ENCODE results near the gene COL26A1.

The COL26A1 gene

GRCh38 chr7:101542527-101543241 lies 180.0 kb downstream of the COL26A1 start:
- H3K4me3 ChIP-seq = no peak overlapping the region
- no peak overlapping the region for H3K27ac ChIP-seq

GRCh38 chr7:101543242-101543766 lies 180.6 kb downstream of the COL26A1 start:
- Histone ChIP-seq H3K27ac (no peak overlapping the region), H3K4me3 (no peak overlapping the region)

GRCh38 chr7:101543846-101544245 lies 181.2 kb downstream of the COL26A1 start:
- no peak overlapping the region for H3K27ac ChIP-seq
- H3K4me3 ChIP-seq = no peak overlapping the region

GRCh38 chr7:101545441-101546190 lies 182.9 kb downstream of the COL26A1 start:
- no peak overlapping the region for H3K27ac ChIP-seq

GRCh38 chr7:101546308-101546936 lies 183.7 kb downstream of the COL26A1 start:
- no peak overlapping the region for H3K4me3 ChIP-seq

More at GRCh38 chr7:101545441-101546190, 182.9 kb downstream of the COL26A1 start:
- no peak overlapping the region for H3K4me3 ChIP-seq

GRCh38 chr7:101547022-101547915 lies 184.6 kb downstream of the COL26A1 start:
- Histone ChIP-seq H3K27ac (no peak overlapping the region), H3K4me3 (no peak overlapping the region)

More at GRCh38 chr7:101546308-101546936, 183.7 kb downstream of the COL26A1 start:
- no peak overlapping the region for H3K27ac ChIP-seq

- Histone ChIP-seq H3K27ac (no peak overlapping the region), H3K4me3 (no peak overlapping the region)
Observed at GRCh38 chr7:101547916-101548661, 185.4 kb downstream of the COL26A1 start.

GRCh38 chr7:101549734-101550133 lies 187.1 kb downstream of the COL26A1 start:
- Histone ChIP-seq H3K27ac (no peak overlapping the region), H3K4me3 (no peak overlapping the region)

- no peak overlapping the region for H3K27ac ChIP-seq
- no peak overlapping the region for H3K4me3 ChIP-seq
Observed at GRCh38 chr7:101550641-101551541, 188.2 kb downstream of the COL26A1 start.

DNA sequence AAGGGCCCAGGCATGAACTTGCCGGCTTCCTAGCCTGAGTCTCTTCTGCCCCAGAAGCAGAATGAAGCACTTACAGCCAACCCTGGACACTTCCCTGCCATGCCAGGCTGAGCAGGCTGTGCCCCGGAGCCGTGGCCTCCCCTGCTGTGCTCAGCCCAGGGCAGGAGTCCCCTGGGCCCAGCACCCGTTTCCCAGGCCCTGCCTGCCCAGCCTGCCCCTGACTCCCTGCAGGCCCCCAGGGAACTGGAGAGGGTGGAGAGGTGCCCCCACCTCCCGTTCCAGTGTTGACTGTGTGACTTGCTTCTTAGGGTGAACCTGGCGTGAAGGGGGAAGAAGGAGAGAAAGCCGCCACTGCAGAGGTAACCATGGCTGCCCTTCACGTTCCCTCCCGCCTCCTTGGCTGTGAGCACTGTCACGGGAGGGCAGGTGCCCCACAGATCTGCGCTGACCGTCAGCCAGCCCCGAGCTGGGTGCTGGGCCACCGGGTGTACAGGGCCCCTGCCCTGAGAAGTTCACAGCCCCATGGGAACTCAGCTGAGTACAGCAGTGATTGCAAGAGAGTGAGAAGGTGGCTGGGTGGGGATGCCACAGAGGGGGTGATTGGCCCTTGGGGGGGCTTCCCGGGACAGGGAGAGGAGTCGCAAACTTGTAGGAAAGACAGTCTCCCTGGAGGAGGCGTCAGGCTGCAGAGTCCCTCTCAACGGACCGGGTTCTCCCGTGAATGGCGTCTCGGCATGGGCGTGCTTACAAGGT lies 190.5 kb downstream of the COL26A1 start:
- no peak overlapping the region for H3K4me3 ChIP-seq
- no peak overlapping the region for H3K27ac ChIP-seq

GRCh38 chr7:101553771-101554445 lies 191.2 kb downstream of the COL26A1 start:
- H3K27ac ChIP-seq = no peak overlapping the region
- H3K4me3 ChIP-seq = no peak overlapping the region

DNA sequence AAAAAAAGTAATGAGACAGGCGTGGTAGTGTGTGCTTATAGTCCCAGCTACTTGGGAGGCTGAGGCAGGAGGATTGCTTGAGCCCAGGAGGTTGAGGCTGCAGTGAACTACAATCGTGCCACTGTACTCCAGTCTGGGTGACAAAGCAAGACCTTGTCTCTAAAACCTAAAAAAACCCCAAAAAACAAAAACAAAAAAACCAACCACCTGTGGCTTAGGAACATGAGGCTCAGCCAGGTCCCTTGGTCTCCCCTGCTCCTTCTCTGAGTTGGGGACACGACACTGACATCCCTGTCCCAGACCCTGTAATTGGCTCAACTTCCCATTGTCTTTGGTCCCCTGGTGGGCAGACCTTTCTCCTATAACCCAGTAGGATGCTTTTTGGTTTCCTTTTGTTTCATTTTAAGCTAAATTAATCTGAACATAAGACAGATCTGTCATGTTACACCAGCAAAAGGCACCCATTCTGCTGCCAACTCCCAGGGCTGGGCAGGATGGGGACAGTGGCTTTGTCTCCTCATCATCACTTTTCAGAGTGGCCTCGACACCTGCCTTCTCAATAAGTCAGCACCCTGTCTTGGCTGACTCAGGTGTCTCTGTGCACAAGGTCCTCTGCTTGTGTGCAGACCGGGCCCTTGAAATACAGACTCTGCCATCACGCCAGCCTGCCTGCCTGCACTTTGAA lies 192.1 kb downstream of the COL26A1 start:
- Histone ChIP-seq H3K4me3 (no peak overlapping the region), H3K27ac (no peak overlapping the region)

DNA sequence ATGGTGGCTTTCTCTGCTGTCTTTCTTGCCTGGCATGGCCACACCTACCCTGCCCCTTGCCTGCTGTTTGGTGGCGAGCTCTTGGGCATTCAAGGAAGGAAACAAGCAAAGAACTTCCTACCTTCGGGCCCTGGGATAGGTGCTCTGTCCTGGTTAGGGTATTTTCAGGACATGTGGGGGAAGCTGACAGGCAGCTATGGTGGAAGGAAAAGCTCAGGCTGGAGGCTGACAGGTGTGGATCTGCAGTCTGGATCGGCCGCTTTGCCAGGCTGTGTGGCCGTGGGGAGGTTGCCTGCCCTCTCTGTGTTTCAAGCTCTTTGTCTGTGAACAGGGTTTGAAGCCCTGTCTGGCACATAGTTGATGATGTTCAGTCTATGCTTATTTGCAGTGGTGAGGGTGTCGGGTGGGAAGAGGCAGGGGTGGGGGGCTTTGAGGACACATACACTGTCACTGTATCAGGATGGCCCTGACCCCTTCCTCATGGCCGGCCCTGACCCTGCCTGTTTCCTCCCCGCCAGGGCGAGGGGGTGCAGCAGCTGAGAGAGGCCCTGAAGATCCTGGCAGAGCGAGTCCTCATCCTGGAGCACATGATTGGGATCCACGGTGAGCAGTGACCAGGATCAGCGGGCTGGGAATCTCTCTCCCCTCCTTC lies 192.7 kb downstream of the COL26A1 start:
- Histone ChIP-seq H3K27ac (no peak overlapping the region), H3K4me3 (no peak overlapping the region)

- H3K27ac ChIP-seq = no peak overlapping the region
- no peak overlapping the region for H3K4me3 ChIP-seq
Observed at GRCh38 chr7:101555921-101556275, 193.2 kb downstream of the COL26A1 start.

GRCh38 chr7:101556453-101556968 lies 193.8 kb downstream of the COL26A1 start:
- H3K4me3 ChIP-seq = no peak overlapping the region

More at GRCh38 chr7:101556453-101556968, 193.8 kb downstream of the COL26A1 start:
- no peak overlapping the region for H3K27ac ChIP-seq

Measured in skin epidermis (tissue), 12 donors.